RWPE1 (cell line): ENCODE measurements around the gene COL28A1.

ENCODE experiments used
- CTCF ChIA-PET: fragments of 350-600 bp; sonication (Branson Sonifier 250); formaldehyde crosslinking; extraction: SDS; loops from one replicate; lab custom pipeline; 2021; lab: Yijun Ruan, JAX
- POLR2A ChIA-PET: fragments of 400-600 bp; formaldehyde crosslinking; extraction: SDS; loops from one replicate; lab custom pipeline; 2020; ENCODE audit warnings: antibody characterized with exemption; ENCODE audit not compliant: low non-redundant PET; lab: Yijun Ruan, JAX
- DNase-seq: peaks from one replicate; pipeline ENCODE4 v3.0.0; 2012; ENCODE audit warnings: low spot score
- H3K27ac ChIP-seq: fragments of 450-650 bp; 2 replicates; pipeline ENCODE4 v1.5.1; 2017
- TF ChIP-seq, protein P1 (sequence below): fragments of 450-650 bp; conservative IDR thresholded peaks from 2 replicates; pipeline ENCODE4 v1.5.1; 2017; ENCODE audit warnings: low read depth, mild to moderate bottlenecking

COL28A1 gene

DNA sequence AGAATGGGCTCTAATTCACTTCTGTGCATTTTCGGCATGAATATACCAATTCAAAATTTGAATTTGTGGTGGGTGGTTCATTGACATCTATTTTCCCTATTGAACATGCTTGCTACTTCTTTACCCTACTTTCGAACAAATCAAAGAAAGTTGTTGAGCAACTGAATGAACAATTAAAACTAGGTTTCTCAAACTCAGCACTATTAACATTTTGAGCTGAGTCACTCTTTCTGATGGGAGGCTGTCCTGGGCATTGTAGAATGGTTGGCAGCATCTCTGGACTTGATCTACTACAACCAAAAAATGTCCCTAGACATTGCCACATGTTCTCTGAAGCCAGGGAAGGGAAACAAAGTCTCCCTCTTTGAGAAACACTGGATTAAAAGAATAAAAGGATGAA is 116.7 kb downstream of the COL28A1 start:
- TF ChIP-seq, protein P1, sequence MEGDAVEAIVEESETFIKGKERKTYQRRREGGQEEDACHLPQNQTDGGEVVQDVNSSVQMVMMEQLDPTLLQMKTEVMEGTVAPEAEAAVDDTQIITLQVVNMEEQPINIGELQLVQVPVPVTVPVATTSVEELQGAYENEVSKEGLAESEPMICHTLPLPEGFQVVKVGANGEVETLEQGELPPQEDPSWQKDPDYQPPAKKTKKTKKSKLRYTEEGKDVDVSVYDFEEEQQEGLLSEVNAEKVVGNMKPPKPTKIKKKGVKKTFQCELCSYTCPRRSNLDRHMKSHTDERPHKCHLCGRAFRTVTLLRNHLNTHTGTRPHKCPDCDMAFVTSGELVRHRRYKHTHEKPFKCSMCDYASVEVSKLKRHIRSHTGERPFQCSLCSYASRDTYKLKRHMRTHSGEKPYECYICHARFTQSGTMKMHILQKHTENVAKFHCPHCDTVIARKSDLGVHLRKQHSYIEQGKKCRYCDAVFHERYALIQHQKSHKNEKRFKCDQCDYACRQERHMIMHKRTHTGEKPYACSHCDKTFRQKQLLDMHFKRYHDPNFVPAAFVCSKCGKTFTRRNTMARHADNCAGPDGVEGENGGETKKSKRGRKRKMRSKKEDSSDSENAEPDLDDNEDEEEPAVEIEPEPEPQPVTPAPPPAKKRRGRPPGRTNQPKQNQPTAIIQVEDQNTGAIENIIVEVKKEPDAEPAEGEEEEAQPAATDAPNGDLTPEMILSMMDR: no peak
- H3K27ac ChIP-seq: no peak overlapping the region
- ChIA-PET CTCF (no interaction called here), POLR2A (no interaction called here)
- DNase-seq: no peak

DNA sequence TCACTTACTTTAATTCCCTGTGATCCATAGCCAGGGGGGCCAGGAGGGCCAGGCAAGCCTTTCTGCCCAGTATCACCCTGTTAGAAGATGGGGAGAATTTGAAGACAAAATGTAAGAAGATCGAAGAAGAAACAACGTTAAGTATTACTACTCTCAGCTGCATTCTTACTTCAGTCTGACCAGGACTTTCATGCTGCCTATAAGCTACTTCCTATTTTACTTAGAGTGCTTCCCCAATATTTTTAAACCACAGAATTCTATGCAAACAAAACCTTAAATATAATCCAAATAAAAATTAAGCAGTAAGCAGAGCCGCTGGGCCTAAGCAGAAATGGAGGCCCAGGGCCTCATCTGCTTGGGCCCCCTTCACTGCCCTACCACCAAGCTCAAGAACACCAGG is 117.8 kb downstream of the COL28A1 start:
- DNase-seq: no peak
- ChIA-PET CTCF (interaction anchor here (0.6 to 0.8 kb wide), 2 partner anchors 13 to 113 kb away, joined by 3 read pairs; no protein-coding TSS in a partner anchor), POLR2A (no interaction called here)
- no peak overlapping the region for H3K27ac ChIP-seq
- TF ChIP-seq, protein P1: no peak

DNA sequence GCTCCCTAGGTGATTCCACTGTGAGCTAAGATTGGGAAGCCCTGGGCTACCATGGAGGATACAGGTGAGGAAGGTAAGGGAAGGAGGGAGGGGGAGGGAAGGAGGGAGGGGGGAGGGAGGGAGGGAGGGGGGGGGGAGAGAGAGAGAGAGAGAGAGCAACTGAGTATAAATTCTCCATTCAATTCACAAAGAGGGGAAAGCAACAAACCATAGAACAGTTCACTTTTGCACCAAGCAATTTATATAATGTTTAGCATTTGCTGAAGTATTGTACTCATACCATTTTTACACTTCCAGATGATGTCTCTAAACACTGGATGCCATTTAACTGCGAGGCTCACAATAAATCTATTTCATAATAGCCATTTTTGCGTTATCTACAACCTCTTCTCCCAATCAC is 118.3 kb downstream of the COL28A1 start:
- ChIA-PET CTCF (interaction anchor here (1.2 kb wide), 1 partner anchor 236 kb away, joined by 3 read pairs; no protein-coding TSS in a partner anchor), POLR2A (no interaction called here)
- no peak for DNase-seq
- H3K27ac ChIP-seq: no peak overlapping the region
- TF ChIP-seq, protein P1: no peak

DNA sequence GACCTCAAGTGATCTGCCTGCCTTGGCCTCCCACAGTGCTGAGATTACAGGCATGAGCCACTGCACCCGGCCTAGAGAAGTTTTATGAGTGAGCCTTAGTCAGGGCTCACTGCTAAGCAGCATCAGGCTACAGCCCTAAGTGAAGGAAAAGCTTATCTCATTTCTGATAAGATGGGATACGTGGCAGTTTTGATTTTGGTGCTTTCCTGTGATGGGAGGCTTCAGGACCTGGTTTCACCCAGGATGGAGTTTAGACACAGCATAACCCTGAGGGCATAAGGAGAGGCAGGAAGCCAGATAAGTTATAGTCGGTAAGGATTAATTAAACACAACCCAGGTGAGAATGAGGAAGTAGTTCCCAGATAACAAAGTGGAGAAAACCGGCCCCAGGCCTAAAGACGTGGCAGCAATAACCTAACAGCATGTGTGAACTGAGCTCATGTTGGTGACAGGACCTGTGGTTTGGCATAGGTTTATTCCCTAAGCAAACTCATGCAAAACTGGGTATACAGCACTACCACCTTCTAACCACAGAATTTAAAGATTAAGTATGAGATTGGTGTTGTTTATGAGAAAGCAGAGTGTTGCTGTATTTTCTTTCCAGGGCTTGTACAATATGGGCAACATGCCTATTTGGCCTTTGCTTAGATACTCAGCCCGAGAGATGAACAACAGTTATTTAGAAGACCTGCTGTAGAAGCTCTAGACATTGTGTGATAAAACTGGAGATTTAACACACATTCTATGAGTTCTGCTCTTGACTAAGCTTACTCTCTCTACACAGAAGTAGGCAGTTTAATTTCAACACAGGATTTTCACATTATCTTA is 119.4 kb downstream of the COL28A1 start:
- TF ChIP-seq, protein P1: no peak
- H3K27ac ChIP-seq: no peak overlapping the region
- ChIA-PET CTCF (interaction anchor here (0.6 to 1.3 kb wide), 4 partner anchors 8 to 365 kb away, joined by 3 to 4 read pairs (median 3); no protein-coding TSS in a partner anchor), POLR2A (interaction anchor here (0.5 kb wide), 1 partner anchor 841 kb away, joined by 9 read pairs; no protein-coding TSS in a partner anchor)
- peak; percentile 22 for DNase-seq

DNA sequence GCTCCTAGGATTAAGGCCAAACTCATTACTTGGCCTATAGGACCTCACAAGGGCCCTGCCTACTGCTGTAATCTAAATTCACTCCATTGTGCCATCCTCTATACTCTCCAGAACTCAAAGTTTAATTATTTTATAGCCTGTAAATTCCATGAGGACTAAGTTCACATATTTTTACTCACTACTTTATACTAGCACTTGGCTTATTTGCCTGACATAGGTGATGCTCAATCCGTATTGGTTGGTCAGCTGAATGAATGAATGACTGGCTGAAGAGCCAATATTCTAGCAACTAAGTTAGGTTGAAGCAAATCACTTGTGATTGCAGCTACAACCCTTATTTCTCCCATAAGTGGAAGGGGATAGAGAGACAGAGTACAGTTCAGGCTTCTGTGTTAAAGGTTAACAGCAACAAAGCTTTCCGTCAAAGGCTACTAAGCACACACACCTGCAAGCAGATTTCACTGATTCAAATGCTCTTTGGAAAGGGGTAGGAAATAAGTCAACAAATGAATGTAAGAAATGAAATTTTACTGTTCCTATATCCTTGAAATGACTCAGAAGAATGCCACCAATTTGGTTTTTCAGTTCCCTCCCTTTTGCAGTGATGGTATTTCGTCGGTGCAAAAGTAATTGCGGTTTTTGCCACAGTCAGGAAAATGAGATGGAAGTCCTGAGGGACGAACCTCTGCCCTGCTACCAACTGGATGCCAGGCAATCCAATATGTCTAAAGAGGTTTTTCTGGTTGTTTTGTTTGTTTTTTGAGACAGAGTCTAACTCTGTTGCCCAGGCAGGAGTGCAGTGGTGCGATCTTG is 120.7 kb downstream of the COL28A1 start:
- CTCF ChIA-PET: interaction anchor here (0.6 to 1.2 kb wide), 2 partner anchors 21 to 312 kb away, joined by 3 read pairs; no protein-coding TSS in a partner anchor
- no peak overlapping the region for H3K27ac ChIP-seq

More for the DNA sequence above, 120.7 kb downstream of the COL28A1 start:
- no peak for DNase-seq
- TF ChIP-seq, protein P1: no peak
- POLR2A ChIA-PET: no interaction called here
